RPMI7951 (cell line): ENCODE data around the gene XBP1. TPM values are rescaled to one million over a fixed set of nuclear protein-coding genes. Genes with fewer than 3 reads are reported as not detected.
"Not testable (repeated sequence)": the region's sequence is repeated elsewhere in the genome, so short reads cannot be mapped to it uniquely, and the experiment has no call there.

ENCODE experiments used
- DNase-seq: peaks from one replicate; pipeline ENCODE4 v3.0.0-alpha.2; 2012; ENCODE audit warnings: low read depth
- total RNA-seq: library from RNA; depleted of rRNA; stranded (reverse); fragments of >200 nt; shearing (Covaris generic); gene quantifications from 2 replicates; pipeline ENCODE4 v1.2.3, GENCODE V29; 2014

Gene XBP1
- total RNA-seq, 1 experiment from 2014 or later, result 141 TPM

DNA sequence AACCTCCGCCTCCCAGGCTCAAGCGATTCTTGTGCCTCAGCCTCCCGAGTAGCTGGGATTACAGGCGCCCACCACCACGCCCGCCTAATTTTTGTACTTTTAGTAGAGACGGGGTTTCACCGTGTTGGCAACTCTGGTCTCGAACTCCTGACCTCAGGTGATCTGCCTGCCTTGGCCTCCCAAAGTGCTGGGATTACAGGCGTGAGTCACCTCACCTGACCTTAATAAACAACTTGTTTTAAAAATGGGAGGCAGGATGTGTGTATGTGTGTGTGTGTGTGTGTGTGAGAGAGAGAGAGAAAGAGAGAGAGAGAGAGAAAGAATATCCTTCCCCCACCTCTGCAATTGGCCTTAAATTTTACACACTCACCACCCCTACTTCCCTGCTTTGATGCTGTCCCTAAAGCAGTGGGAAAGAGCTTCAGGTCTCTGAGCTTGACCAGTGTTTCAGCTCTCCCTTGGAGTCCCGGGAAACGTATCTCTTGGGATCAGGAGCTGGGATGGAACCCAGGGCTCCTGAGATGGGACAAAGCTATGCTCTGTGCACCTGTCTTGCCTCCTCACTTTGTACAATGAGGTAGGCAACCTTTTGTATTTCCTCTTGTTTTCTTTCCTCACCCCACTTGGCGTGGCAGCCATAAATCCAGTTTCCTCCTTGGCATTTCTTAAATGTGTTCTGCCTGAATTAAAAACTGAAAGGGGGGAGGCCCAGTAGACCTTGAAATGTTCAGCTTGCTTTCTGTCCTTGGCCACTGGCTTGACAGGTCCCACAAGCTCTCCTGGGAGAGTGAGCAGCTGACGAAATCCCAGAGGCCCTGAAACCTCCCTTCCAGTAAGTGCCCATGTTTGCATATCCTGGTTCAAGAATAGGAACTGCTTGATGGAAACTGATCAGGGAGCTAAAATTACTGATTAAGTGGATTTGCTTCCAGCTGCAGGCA, 17.8 kb upstream of the XBP1 start:
- no peak for DNase-seq

DNA sequence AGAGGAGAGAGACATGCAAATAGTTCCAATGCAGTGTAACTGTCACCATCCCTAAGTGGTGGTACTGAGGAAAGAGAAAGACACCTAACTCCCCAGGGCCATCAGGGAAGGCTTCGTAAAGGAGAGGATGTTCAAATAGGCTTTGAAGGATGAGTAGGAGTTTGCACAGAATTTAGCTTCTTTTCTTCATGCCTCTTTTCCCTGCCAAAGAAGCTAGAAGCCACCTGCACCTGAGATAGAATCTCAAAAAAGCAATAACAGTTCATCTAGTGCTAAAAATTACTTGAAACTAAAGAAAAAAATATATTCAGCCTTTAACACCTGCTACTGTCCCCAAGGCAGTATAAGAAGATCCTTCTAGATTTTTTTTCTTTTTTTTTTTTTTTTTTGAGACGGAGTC, 16.7 kb upstream of the XBP1 start:
- no peak for DNase-seq

DNA sequence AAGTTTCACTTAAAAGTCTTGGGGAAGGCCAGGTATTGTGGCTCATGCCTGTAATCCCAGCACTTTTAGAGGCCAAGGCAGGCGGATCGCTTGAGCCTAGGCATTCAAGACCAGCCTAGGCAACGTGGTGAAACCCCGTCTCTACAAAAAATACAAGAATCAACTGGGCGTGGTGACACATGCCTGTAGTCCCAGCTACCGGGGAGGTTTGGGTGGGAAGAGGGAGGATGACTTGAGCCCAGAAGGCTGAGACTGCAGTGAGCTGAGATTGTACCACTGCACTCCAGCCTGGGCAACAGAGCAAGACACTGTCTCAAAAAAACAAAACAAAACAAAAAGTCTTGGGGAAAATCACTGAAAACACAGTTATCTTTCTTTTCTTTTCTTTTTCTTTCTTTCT, 15.4 kb upstream of the XBP1 start:
- DNase-seq, result no peak

DNA sequence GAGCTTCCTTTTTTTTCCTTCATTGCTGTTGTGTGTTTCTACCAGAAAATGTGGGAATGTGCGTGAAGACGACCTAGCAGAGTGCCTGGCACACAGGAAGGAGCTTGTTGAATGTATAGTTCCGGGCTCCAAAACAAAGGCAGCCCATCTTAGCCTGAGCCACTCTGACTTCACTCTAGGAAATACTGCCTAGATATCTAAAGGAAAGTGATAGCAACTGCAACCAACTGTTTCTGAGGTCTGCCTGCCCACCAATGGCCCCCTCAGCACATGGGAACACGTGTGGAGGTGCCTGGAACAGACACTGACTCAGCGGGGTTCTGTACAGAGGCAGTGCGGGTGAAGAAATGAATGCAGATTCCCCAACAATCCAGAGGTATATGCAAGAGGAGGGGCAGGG, 14.7 kb upstream of the XBP1 start:
- DNase-seq, result no peak

DNA sequence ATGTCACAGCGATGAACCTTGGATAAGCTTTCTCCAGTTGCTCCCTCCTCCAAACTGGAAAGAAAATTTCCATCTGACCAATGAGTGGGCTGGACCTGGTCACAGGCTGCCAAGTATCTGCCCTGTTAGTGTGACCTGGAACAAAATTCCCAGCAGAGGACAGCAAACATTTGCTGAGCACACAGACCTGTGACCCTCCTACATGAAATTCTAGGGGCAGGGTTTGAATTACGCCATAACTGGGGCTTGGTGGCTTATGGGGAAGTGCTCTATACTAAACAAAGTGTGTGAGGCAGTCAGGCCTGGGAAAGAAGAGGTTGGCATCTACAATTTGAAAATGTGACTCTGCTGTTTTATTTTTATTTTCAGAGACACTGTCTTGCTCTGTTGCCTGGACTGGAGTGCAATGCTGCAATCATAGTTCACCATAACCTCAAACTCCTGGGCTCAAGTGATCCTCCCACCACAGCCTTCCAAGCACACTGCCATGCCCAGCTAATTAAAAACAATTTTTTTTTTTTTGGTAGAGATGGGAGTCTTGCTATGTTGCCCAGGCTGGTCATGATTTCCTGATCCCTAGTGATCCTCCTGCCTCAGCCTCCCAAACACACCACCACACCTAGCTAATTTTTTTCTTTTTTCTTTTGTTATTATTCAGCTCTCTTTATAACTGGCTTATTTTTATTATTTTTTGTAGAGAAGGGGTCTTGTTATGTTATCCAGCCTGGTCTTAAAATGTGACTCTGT, 13.6 kb upstream of the XBP1 start:
- DNase-seq, result no peak

DNA sequence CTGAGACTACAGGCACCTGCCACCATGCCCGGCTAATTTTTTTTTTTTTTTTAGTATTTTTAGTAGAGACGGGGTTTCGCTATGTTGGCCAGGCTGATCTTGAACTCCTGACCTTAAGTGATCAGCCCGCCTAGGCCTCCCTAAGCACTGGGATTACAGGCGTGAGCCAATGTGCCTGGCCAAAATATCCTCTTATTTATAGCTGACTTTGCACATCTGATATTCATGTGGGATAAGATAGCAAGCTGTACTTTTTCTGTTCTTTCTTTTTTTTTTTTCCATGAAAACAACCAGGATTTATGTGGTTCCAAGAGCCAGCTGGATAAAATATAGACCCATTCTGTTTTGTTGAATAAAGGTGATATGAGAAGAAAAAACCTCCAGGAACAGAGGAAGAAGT, 12.1 kb upstream of the XBP1 start:
- DNase-seq, result no peak

DNA sequence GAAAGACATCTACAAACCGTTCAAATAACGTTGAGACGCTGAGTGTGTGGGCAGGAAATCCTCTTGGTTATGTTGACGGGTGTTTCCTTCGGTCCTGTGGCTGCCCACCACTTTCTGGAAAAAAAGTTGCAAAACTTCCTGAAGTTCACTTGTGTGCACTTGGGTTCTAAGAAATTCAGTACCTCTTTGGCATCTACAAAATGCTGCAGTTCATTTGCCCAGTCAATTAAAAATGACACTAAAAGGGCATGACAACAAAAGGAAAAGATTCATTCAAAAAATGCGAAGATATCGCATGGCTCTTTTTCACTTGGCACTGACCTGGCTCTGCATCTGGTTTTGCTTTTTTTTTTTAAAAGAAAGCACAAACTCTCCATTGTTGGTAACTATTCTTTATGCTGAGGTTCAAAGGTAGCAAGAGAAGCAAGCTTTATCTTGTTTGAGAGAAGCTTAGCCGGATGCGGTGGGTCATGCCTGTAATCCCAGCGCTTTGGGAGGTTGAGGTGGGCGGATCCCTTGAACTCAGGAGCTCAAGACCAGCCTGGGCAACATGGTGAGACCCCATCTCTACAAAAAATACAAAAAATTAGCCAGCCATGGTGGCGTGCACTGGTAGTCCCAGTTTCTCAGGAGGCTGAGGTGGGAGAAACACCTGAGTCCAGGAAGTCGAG, 10.6 kb upstream of the XBP1 start:
- DNase-seq, result no peak

DNA sequence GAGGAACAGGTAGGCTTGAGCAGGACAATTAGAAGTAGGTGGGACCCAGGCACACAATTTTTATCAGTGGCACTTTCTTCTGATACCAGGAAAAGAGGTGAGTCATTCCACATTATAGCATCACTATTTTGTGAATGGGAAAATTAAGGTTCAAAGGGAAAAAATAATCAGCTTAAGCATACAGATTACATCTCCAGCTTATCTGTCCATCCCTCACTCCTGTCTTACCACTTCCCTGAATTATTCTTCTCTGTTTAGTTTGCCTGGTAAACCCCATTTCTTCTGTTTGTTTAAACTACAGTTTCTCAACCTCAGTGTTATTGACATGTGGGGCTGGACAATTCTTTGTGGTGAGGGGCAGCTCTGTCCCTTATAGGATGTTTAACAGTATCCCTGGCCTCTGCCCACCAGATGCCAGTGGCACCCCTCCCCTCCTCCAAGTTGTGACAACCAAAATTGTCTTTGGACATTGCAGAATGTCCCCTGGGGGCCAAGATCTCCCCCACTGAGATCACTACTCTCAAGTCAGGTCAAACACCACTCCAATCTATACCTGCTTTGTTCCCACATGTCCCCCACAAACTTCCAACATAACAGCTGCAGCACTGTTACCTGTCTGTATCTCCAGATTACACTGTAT, 8.5 kb upstream of the XBP1 start:
- DNase-seq, result no peak

DNA sequence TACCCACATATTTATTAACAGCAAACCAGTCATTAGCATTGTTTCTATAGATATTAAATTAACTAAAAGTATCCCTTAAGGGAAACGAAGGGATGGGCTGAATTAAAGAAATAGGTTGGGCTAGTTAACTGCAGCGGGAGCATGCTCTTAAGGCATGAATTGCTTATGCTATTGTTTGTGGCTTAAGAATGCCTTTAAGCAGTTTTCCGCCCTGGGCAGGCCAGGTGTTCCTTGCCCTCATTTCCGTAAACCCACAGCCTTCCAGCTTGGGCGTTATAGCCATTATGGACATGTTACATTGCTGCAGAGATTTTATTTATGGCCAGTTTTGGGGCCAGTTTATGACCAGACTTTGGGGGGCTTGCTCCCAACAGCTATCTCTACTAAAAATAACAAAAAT, 5.1 kb upstream of the XBP1 start:
- not testable (repeated sequence) for DNase-seq

DNA sequence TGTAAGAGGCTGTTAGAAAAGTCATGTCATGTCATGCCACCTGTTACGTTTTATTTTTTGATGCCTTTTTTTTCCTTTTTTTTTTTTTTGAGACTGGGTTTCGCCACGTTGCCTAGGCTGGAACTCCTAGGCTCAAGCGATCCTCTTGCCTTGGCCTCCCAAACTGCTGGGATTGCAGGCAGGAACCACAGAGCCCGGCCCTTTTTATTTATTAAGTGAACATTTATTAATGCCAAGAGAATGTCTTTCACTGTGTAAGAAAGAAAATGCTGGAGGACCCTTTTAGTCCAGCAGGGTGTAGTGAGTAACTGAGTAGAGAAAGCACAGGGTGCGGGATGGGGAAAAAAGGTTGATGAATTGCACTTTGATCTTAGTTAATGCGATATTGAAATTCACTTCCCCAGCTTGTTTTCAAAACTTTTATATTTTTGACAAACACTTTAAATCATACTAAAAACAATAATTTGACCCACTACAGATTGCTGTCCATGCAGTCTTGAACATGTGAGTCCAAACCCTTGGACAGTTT, 2.3 kb upstream of the XBP1 start:
- DNase-seq, result no peak

DNA sequence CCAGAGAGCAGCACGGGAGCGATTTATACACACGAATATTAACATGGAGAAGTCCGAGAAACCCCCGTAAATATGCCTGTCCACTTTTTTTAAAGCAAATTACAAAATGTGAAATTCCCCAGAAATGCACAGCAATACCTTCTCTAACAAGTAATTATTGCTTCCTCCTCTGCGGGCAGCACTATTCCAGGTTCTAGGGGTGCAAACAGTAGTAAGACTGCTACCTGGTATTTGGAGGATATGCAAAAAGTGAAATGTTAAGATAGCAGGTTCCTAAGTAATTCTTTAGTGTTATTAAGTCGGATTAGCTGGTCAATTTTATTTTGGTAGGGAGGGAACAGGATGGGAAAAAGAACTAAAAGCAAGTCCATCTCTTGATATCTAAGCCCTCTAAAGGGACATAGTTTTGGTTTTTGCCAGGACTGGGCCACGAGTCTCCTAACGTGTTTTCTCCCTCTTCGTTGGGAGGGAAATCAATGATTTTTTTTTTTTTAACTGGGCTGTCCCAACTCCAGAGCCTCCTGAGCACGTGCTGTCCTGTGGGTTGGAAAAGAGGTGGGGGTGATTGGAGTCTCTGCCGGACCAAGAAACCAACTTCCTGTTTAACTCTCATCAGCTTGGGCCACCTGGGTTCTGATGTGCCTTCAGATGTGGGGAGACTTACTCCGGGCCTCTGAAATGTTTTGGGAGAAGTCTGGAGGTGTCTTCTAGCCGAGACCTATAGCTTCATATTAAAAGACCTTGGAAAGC, 1.7 kb upstream of the XBP1 start:
- DNase-seq, result no peak

DNA sequence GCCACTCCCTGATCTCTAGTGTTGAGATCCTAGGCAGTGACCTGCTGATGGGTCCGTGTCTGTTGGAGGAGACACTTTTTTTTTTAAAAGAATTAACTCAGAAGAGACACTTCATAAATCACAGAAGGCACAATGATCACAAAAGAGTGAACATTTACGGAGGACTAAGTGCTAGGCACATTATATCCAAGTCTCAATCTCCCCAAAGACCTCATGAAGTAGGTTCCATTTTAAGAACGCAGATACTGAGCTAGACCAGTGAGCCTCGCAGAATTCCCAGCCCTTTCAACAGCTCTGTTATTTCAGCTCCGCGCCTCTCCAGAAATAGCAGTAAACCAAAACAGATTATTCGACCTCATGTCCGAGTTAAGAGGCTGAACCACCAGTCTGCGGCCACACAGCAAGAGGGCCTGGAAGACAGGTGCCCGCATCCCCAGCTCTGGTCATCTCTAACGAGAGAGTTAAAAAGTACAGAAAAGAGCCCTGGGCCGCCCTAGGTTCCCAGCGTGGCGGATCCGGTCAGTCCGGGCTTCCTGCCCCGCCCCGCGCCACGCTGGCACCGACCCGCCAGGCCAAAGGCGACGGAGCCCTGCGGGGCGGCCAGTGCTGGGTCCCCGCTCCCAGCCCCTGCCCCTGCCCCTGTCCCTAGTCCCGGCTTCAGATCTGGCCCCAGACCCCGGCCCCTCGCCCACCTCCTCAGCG, 612 bp downstream of the XBP1 start:
- peak; percentile 58 for DNase-seq

DNA sequence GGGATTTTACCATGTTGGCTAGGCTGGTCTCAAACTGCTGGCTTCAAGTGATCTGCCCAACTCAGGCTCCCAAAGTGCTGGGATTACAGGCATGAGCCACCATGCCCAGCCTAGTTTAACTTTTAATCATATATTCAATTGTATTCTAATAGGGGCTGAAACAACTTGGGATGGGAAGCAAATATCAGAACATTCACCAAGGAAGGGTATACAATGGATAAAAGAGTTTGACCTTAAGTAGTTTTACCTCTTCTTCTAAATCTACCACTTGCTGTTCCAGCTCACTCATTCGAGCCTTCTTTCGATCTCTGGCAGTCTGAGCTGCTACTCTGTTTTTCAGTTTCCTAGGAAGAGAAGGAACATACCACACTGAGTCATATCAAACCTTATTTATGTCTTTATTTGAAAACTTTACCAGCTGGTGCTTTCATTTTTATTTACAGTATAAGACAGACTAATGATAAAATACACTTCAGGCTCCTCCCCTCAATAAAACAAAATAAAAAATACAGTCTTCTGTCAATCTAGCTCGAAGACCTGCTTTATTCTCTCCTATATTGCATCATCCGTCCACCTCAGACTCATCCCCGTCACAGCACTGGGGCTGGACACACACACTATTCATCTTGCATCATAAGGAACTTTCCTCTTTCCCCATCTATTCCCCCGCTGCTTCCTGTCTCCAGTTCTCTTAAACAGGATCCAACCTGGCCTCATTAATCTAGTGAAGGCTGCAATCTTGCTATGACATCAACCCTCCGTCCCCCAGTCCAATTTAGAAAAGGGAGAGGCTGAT, 1.4 kb downstream of the XBP1 start:
- peak; percentile 78 for DNase-seq

DNA sequence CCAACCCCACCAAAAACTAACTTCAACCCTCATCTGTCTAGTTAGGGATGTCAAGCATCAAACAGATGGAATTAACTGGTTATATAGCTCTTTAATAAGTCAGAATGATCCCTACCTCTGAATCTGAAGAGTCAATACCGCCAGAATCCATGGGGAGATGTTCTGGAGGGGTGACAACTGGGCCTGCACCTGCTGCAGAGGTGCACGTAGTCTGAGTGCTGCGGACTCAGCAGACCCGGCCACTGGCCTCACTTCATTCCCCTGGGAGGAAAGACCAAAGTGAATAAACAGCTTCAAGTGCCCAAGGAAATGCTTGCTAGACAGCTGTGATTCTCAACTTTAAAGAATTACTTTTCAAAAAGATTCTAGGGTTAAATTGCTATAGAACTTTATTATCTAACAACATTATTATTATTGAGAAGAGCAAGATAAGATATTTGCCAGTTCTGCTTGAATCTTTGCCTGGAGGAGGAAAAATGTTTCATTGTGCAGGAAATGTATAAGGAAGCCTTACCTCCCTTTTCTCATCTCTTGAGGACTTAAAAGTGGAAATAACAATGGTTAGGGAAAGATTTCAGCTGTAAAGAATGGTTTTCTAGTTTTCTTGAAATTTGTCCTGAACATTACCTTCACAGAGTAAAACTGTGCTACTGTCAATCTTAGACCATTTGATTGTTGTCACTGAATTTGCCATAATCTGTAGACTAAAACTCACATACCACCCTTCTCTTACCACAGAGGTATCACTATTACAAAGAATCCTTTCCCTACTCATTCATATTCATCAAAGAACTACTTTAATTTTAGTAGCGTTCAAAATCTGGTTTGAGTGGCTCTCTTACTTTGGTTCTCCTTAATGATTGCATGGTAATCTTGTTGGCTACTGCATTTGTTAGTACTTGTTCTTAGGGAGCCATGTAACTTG, 4.2 kb downstream of the XBP1 start:
- no peak for DNase-seq

DNA sequence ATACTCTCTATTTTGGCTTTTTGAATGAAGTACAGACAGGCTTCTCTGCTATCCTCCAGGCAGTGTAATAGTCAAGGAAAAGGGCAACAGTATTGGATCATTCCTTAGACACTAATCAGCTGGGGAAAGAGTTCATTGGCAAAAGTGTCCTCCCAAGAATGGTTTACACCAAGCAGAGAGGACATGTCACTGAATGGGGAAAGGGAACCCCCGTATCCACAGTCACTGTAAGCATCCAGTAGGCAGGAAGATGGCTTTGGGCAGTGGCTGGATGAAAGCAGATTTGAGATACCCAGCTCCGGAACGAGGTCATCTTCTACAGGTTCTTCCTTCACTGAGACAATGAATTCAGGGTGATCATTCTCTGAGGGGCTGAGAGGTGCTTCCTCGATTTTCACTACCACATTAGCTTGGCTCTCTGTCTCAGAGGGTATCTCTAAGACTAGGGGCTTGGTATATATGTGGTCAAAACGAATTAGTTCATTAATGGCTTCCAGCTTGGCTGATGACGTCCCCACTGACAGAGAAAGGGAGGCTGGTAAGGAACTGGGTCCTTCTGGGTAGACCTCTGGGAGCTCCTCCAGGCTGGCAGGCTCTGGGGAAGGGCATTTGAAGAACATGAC, 5.2 kb downstream of the XBP1 start:
- no peak for DNase-seq

DNA sequence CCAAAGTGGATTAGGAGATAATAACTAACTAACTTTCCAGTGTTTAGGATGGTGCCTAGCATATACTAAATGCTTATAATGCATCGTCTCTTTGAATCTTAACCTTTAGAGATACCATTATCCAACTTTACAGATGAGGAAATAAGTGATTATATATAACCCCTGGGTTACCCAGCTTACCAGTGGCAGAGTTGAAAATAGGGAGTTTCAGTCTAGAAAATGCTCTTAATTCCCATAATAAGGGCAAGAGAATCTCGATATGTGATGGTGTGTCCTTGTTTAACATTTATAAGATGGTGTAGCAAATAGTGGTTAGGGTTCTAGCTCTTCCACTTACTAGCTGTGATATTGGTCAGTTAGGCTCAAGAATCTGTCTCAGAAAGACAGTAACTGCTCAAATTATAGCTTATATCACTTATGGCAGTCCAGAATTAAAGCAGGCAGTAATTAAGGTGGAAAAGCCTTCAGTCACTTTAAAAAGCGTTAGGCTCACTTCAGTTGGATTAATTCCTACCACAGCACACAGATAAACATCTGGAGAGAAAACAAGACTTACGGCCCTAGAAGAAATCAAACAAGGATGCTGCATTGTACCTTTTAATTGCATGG, 6.3 kb downstream of the XBP1 start:
- no peak for DNase-seq
